HepG2 (cell line): ENCODE measurements around the gene STRN3. TPM values are rescaled to one million over a fixed set of nuclear protein-coding genes. Genes with fewer than 3 reads are reported as not detected.

Experiments
- BRD4 ChIP-seq: sonication (generic); formaldehyde crosslinking; IDR thresholded peaks from 2 replicates; pipeline ENCODE4 v1.4.0; 2020; ENCODE audit warnings: missing genetic modification reagents
- E2F2 ChIP-seq: sonication (generic); formaldehyde crosslinking; IDR thresholded peaks from 2 replicates; pipeline ENCODE4 v1.4.0; 2020; ENCODE audit warnings: missing genetic modification reagents, borderline replicate concordance
- GFI1 ChIP-seq: sonication (generic); formaldehyde crosslinking; IDR thresholded peaks from 2 replicates; pipeline ENCODE4 v1.5.0; 2020; ENCODE audit warnings: missing genetic modification reagents, mild to moderate bottlenecking, borderline replicate concordance
- GMEB2 ChIP-seq: IDR thresholded peaks from 2 replicates; pipeline ENCODE4 v1.6.1; 2016; ENCODE audit warnings: missing biosample characterization, missing genetic modification reagents, low read depth
- KDM4B ChIP-seq: sonication (generic); formaldehyde crosslinking; IDR thresholded peaks from 2 replicates; pipeline ENCODE4 v1.4.0; 2020; ENCODE audit warnings: missing genetic modification reagents
- KMT2B ChIP-seq: IDR thresholded peaks from 2 replicates; pipeline ENCODE4 v1.6.1; 2016; ENCODE audit warnings: missing genetic modification reagents, missing compliant biosample characterization
- MLLT10 ChIP-seq: sonication (generic); formaldehyde crosslinking; IDR thresholded peaks from 2 replicates; pipeline ENCODE4 v1.4.0; 2020; ENCODE audit warnings: missing genetic modification reagents
- MTA3 ChIP-seq: sonication (generic); formaldehyde crosslinking; IDR thresholded peaks from 2 replicates; pipeline ENCODE4 v1.4.0; 2020; ENCODE audit warnings: missing genetic modification reagents
- PBX3 ChIP-seq: sonication (generic); formaldehyde crosslinking; IDR thresholded peaks from 2 replicates; pipeline ENCODE4 v1.8.1; 2023; ENCODE audit warnings: missing genetic modification reagents, inconsistent platforms, borderline replicate concordance
- ZNF3 ChIP-seq: IDR thresholded peaks from 2 replicates; pipeline ENCODE4 v1.7.0; 2017; ENCODE audit warnings: inconsistent platforms
- polyA plus RNA-seq, 8 experiments: library from polyadenylated mRNA; depleted of rRNA in 3 of 8; stranded (reverse) in 7 of 8; unstranded in 1 of 8; fragments of >200 nt; fragmentation: Illumina TruSeq in 4 of 8; extraction: Trizol in 4 of 8; gene quantifications; 2 replicates each; pipeline versions ENCODE4 v1.2.1 to v1.2.3, GENCODE V29; 2011 to 2016; ENCODE audit warnings: low read depth in 4 of 8, missing spikeins in 1 of 8, mixed read lengths in 1 of 8; ENCODE audit not compliant: insufficient read depth in 1 of 8
- total RNA-seq, 5 experiments: library from RNA; depleted of rRNA; stranded (reverse); fragments of >200 nt; fragmentation: Illumina TruSeq; extraction: Trizol; gene quantifications; 2 replicates each; pipeline ENCODE4 v1.2.3, GENCODE V29; 2016; ENCODE audit warnings: low read depth in 1 of 5

The STRN3 gene
- total and polyA plus RNA-seq, 2 of the 13 experiments (the other 11 are each of a cell fraction or from before 2014, with no cell fraction given): 49.4 to 123 TPM

- TF ChIP-seq GFI1 (CRISPR knock-in tag) (no peak), MLLT10 (CRISPR knock-in tag) (no peak), MTA3 (CRISPR knock-in tag) (no peak), PBX3 (0 out of 2 replicates have a peak, but pooled peaks have one; percentile 30), ZNF3 (CRISPR knock-in tag) (no peak), KDM4B (no peak), GMEB2 (CRISPR knock-in tag) (no peak), KMT2B (CRISPR knock-in tag) (no peak), E2F2 (no peak), BRD4 (CRISPR knock-in tag) (no peak)
- TF ChIP-seq, all 625 proteins: peak for 16
These were observed 27.0 kb downstream of the STRN3 start (continued) for GRCh38 chr14:30999038-30999773.
